SK-N-SH (cell line): ENCODE data around the gene PITPNM1.

Source experiments
- CHD2 ChIP-seq: fragments of 150-350 bp; IDR thresholded peaks from 2 replicates; pipeline ENCODE4 v1.6.1; 2018; ENCODE audit warnings: low read length; ENCODE audit not compliant: partially characterized antibody
- CTCF ChIP-seq: fragments of 200-600 bp; sonication (generic); IDR thresholded peaks from 2 replicates; pipeline ENCODE4 v1.6.1; 2017; ENCODE audit warnings: antibody characterized with exemption, mild to moderate bottlenecking, moderate library complexity
- EP300 ChIP-seq, 2 experiments: IDR thresholded peaks; 2 replicates each; pipeline versions ENCODE4 v1.4.0 to v1.6.1; 2012; ENCODE audit warnings: borderline replicate concordance in 1 of 2, low read depth in 1 of 2, low read length in 1 of 2
- FOXM1 ChIP-seq: IDR thresholded peaks from 2 replicates; pipeline ENCODE4 v1.4.0; 2012; ENCODE audit warnings: low read depth, mild to moderate bottlenecking
- GATA2 ChIP-seq: sonication (generic); formaldehyde crosslinking; IDR thresholded peaks from 2 replicates; pipeline ENCODE4 v1.5.0; 2020; ENCODE audit warnings: mild to moderate bottlenecking, missing genetic modification reagents
- JUND ChIP-seq: IDR thresholded peaks from 2 replicates; pipeline ENCODE4 v1.4.0; 2012
- POLR2AphosphoS5 ChIP-seq: IDR thresholded peaks from 2 replicates; pipeline ENCODE4 v1.6.1; 2012; ENCODE audit warnings: low read depth, low read length
- REST ChIP-seq: IDR thresholded peaks from 2 replicates; pipeline ENCODE4 v1.6.1; 2012; ENCODE audit warnings: mild to moderate bottlenecking, low read depth, low read length, moderate library complexity
- TAF1 ChIP-seq: IDR thresholded peaks from 2 replicates; pipeline ENCODE4 v1.6.1; 2012; ENCODE audit warnings: low read depth, mild to moderate bottlenecking, low read length, moderate library complexity, borderline replicate concordance
- USF1 ChIP-seq: IDR thresholded peaks from 2 replicates; pipeline ENCODE4 v1.4.0; 2012; ENCODE audit warnings: low read depth, borderline replicate concordance
- YY1 ChIP-seq: IDR thresholded peaks from 2 replicates; pipeline ENCODE4 v1.4.0; 2012; ENCODE audit warnings: low read depth, mild to moderate bottlenecking

GRCh38 chr11:67519726-67520125 lies 14.6 kb upstream of the PITPNM1 start:
- TF ChIP-seq REST (no peak), CTCF (no peak), GATA2 (CRISPR knock-in tag) (no peak), FOXM1 (no peak), USF1 (no peak), POLR2AphosphoS5 (no peak), EP300 (IDR thresholded peaks at IDR 0.05; ENCODE audit: borderline replicate concordance in 1 of 2, low read depth in 1 of 2, low read length in 1 of 2) (no peak), YY1 (no peak), TAF1 (no peak), JUND (no peak), CHD2 (no peak)
